Stimulated activated CD8-positive, alpha-beta memory T cell treated with anti-CD3 and anti-CD28 coated beads, Interleukin-12 subunit alpha, Interleukin-12 subunit beta, amount 100 ng/mL, for 1 hour (primary cell): Measurements from ENCODE around the gene TXNRD2.

Source experiments
- DNase-seq: peaks from one replicate; pipeline ENCODE4 v3.0.0-alpha.2; 2020; ENCODE audit warnings: low read depth

The TXNRD2 gene

DNA sequence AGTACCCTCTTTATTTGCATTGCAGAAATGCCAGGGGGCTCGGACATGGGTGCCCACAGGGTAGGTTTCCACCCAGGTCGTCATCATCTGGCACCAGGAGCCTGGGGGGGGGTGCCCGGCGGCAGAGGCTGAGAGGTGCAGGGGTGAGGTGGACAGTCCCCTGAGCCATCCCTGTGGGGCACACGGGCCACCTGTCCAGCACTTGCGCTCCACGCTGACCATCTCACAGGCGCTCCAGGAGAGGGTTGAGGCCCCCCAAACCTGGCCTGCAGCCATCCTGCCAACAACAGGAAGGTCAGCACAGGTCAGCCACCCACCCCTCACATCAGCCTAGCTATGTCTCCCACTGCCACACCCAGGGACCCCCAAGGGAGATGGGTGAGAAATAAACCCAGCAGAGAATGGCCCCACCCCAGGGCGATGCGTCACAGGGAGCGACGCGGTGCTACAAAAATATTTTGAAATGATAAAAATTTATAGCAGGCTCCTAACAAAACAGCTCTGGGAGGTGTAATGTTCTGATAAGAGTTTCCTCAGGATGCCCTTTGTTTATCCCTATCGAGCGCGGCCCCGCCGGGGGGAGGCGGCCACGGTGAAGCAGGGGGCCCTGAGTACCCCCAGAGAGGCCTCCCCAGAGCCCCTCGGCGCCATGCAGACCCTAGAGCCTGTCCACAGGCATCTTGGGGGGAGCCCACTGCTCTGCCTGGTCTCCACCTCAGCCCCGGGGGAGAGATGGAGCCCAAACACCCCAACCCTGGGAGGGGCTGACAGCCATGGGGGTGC lies 65.9 kb downstream of the TXNRD2 start:
- no peak for DNase-seq

GRCh38 chr22:19875061-19875530 lies 66.5 kb downstream of the TXNRD2 start:
- DNase-seq, result no peak

DNA sequence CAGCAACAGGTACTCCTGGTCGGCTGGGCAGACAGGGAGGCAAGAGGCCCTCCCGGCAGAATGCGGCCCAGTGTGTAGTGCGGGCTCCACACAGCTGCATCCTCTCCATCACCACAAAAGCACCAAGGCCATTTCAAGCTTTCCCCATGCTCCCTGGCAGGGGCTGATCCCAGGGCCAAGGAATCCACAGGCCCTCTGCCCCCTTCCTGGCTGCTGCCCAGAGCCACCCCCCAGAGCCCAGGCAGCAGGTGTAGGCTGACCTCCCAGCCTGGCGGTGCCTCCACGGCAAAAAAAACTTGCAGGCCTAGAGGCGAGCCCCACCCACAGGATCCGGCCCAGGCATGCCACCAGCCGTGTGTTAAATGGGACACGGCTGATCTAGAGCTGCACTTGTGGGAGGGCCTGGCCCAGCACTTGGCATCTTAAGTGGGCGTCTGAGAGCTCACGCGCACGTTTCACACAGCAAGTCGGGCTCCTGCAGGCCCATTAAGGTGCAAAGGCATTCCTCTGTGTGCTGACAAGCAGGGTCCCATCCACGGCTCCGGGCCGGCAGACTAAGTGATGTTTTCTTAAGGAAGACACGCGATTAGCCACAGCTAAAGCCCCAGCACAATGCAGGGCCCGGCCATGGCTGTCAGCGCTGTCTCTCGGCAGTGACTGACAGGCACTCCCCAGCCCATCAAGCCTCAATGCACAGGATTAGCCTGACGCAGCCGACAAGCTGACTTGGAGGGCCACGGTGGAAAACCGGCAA lies 67.1 kb downstream of the TXNRD2 start:
- no peak for DNase-seq

- DNase-seq, result no peak
These were observed 67.7 kb downstream of the TXNRD2 start for GRCh38 chr22:19873960-19874306.

GRCh38 chr22:19873138-19873959 lies 68.3 kb downstream of the TXNRD2 start:
- no peak for DNase-seq

DNA sequence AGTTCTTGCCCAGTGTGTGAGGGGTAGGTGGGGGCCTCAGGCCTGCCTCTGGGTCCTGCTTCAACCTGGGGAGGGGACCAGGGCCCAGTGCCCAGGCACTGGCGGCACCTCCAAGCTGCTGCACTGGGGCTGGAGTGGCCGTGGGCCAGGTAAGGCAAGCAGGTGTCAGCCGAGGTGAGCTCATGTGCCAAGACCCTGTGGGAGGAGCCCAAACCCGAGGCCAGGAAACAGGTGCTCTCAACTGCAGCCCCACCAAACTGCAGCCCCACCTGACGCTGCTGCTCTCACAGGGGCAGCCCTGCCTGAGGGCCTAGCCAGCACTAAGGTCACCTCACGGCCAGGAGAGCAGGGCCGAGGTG lies 68.9 kb downstream of the TXNRD2 start:
- no peak for DNase-seq

GRCh38 chr22:19871845-19872778 lies 69.5 kb downstream of the TXNRD2 start:
- no peak for DNase-seq

DNA sequence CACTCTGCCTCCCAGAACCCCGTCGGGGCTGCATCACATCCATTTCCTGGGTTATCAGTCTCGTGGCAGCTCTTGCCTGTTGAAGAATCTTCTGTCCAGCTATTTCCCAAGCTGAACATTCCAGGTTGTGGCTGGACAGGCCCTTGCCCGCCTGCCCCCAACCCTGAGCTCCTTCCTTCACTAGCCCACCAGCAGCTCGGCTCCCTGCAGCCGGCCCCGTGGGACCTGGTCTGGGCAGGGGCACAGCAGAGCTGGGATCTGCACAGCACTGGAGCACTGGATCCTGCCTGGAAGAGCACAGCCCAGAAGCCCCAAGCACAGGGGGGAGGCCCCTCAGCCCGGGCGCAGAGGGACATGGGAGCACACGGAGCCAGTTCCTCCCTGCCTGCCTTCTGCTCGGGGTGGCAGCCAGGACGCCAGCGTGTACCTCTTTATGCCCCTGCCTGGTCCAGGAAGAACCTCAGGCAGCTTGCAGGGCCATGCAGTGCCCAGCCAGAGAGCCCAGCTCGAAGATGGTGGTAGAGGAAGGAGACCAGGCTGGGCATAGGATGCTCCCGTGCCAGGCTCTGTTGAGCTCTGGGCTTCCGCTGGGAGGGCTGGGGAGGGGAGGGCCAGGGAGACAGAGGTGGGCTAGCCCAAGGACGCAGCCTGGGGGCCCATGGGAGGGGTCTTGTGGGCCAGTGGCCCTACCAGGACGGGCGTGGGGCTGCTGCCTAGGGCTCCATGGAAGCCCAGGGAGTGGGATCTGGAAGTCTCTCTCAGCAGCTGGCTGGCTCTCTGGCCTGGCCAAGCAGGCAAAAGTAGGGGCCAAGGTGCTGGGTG lies 70.4 kb downstream of the TXNRD2 start:
- no peak for DNase-seq

- DNase-seq, result no peak
These were observed 71.2 kb downstream of the TXNRD2 start for GRCh38 chr22:19870153-19871022.

DNA sequence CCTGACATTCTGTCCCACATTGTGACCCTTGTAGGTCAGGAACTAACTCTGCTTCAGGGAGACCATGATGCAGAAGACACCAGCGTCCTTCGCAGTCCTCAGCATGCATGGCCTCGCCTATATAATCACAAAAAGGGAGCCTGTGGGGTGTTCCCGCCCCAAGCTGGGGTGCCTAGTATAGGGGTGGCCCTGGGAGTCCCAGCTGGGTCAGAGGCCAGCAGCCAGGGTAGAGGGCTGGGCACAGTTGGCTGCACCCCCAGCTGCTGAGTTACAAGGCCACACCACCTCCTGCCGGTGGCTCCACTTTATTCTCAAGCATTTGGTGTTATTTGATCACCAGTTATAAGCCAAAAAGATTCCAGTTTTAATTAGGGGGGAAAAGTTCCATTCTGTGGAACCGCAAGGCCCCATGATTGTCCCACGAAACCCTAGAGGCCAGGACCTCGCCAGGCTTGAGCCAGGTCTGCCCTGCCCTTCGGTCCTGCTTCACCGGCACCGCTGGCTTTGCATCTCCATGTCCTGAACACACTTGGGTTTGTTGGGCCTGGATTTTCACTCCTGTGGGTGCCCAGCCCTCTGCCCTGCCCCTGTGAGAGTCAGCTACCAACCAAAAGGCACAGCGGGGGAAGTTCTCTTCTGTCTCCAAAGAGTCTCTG lies 72.0 kb downstream of the TXNRD2 start:
- DNase-seq, result no peak

DNA sequence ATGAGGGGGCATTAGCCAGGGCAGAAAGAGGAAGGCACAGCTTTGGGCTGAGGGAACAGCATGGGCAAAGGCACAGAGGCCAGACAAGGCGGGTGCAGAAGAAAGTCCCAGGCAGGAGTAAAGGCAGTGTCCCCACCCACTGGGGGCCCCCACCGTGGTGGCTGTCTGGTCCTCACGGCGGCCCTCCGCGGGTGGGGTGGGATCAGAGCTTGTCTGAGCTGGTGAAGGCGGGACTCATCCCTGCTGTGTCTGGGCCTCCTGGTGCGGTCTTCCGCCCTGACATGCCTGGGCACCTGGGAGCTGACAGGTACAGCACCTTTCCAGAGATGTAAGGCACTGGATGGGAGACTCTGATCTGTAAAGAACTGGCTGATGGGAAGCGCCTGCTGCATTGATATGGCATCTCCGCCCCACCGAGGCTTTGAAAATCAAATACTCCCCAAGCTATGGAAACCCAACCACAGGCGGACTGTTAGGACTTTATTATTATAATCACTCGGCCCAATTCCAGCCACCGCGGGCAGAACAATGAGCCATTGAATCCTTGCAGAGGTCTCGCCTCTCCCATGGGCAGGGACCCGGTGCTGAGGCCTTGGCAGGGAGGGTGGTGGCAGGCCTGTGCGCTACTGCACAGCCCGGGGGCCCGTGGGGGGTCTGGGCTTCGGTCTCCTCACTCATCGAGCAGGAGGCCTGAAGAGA lies 72.7 kb downstream of the TXNRD2 start:
- DNase-seq, result no peak

DNA sequence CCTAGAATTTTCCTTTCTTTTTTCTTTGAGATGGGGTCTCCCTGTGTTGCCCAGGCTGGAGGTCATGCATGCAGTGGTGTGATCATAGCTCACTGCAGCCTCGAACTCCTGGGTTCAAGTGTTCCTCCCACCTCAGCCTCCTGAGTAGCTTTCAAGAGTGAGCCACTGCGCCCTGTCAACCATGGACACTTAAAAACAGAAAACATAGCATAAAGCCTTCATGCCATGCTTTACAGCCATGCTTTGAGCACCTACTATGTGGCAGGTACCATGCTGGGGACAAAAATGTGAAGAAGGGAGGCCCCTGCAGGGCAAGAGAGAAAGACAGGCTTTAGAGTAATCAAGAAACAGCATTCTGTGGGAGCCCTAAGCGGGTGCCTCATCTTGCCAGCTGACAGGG lies 73.3 kb downstream of the TXNRD2 start:
- DNase-seq, result no peak

GRCh38 chr22:19867617-19868016 lies 74.0 kb downstream of the TXNRD2 start:
- no peak for DNase-seq

GRCh38 chr22:19866665-19867009 lies 75.0 kb downstream of the TXNRD2 start:
- no peak for DNase-seq

- DNase-seq, result no peak
These were observed 76.3 kb downstream of the TXNRD2 start for GRCh38 chr22:19865141-19865829.

- DNase-seq, result no peak
These were observed 77.0 kb downstream of the TXNRD2 start for GRCh38 chr22:19864538-19865106.

DNA sequence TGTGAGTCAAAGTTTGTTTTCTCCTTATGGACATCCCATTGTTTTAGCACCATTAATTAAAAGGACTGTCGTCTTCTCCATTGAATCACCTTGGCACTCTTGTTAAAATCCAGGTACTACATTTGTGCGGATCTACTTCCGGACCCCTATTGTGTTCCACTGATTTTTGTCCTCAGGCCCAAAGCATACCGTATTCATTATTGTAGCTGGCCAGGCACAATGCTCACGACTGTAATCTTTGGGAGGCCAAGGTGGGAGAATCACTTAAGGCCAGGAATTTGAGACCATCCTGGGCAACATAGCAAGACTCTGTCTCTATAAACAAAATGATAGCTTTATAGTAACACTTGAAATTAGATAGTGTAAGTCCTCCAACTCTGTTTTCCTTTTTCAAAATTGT lies 78.0 kb downstream of the TXNRD2 start:
- DNase-seq, result no peak
